ENCODE data around the gene ADCYAP1R1.

GRCh38 chr7:31065021-31065593, 13.0 kb downstream of the ADCYAP1R1 start:
- no peak for TF ChIP-seq POLR2A (IDR thresholded peaks at IDR 0.05; ENCODE audit: low read length)
- no peak for TF ChIP-seq GATA1 (IDR thresholded peaks at IDR 0.05; ENCODE audit: low read depth, low read length)

Measured in erythroblast (primary cell).